ENCODE results near the gene SBK3. TPM values are rescaled to one million over a fixed set of nuclear protein-coding genes. Genes with fewer than 3 reads are reported as not detected.

The SBK3 gene
- total RNA-seq, 4 donors from 2014 or later = 0.40 TPM; not detected in 2

Other genes with a start within 250 kb of the SBK3 start
- gene TMEM150B, start 220.2 kb downstream of the SBK3 start, total RNA-seq = 10 to 100 TPM in 1 of 4 donors, 1 to 10 TPM in 2, not detected in 1; 2.2 to 12.4 (median 3.3) TPM
- gene KMT5C, start 205.7 kb downstream of the SBK3 start, total RNA-seq = 10 to 100 TPM in 2 of 4 donors, 1 to 10 TPM in 2; 3.4 to 11.2 (median 9.2) TPM
- gene COX6B2, start 190.8 kb downstream of the SBK3 start, total RNA-seq = not detected
- not detected for gene GARIN5B, start 182.3 kb downstream of the SBK3 start, total RNA-seq
- under 1 TPM in 1 of 4 donors, not detected in 3; 0.67 TPM for gene IL11, start 175.1 kb downstream of the SBK3 start, total RNA-seq
- not detected for gene TMEM190, start 168.7 kb downstream of the SBK3 start, total RNA-seq
- 1 to 10 TPM in 2 of 4 donors, not detected in 2; 1.6 to 6.0 TPM for gene TMEM238, start 161.3 kb downstream of the SBK3 start, total RNA-seq
- 100 to 1,000 TPM; 174 to 282 (median 271) TPM for gene RPL28, start 159.6 kb downstream of the SBK3 start, total RNA-seq
- 10 to 100 TPM; 12.6 to 17.7 (median 15.4) TPM for gene UBE2S, start 137.8 kb downstream of the SBK3 start, total RNA-seq
- not detected for gene SHISA7, start 102.2 kb downstream of the SBK3 start, total RNA-seq
- 10 to 100 TPM; 39.0 to 78.5 (median 63.8) TPM for gene ISOC2, start 83.9 kb downstream of the SBK3 start, total RNA-seq
- gene C19orf85, start 80.8 kb downstream of the SBK3 start, total RNA-seq = not detected
- 10 to 100 TPM in 1 of 4 donors, 1 to 10 TPM in 3; 2.4 to 13.0 (median 4.9) TPM for gene ZNF628, start 68.9 kb downstream of the SBK3 start, total RNA-seq
- gene NAT14, start 60.4 kb downstream of the SBK3 start, total RNA-seq = 10 to 100 TPM in 1 of 4 donors, 1 to 10 TPM in 3; 7.4 to 14.0 (median 7.9) TPM
- 10 to 100 TPM in 3 of 4 donors, 1 to 10 TPM in 1; 6.3 to 39.2 (median 23.5) TPM for gene SSC5D, start 57.1 kb downstream of the SBK3 start, total RNA-seq
- gene SBK2, start 8.4 kb downstream of the SBK3 start, total RNA-seq = not detected
- gene ZNF579, start 35.3 kb upstream of the SBK3 start, total RNA-seq = 1 to 10 TPM; 2.8 to 6.9 (median 3.9) TPM
- gene FIZ1, start 54.0 kb upstream of the SBK3 start, total RNA-seq = 10 to 100 TPM in 2 of 4 donors, 1 to 10 TPM in 2; 4.7 to 11.2 (median 9.9) TPM
- 10 to 100 TPM; 20.3 to 33.5 (median 26.4) TPM for gene ZNF524, start 54.7 kb upstream of the SBK3 start, total RNA-seq
- 10 to 100 TPM in 1 of 4 donors, 1 to 10 TPM in 3; 4.6 to 12.0 (median 6.4) TPM for gene ZNF865, start 60.1 kb upstream of the SBK3 start, total RNA-seq
- 1 to 10 TPM in 3 of 4 donors, under 1 TPM in 1; 0.54 to 8.1 (median 4.8) TPM for gene ZNF784, start 79.0 kb upstream of the SBK3 start, total RNA-seq
- gene ZNF580, start 95.5 kb upstream of the SBK3 start, total RNA-seq = 10 to 100 TPM; 28.9 to 44.1 (median 35.2) TPM
- gene ZNF581, start 98.1 kb upstream of the SBK3 start, total RNA-seq = 10 to 100 TPM in 3 of 4 donors, 1 to 10 TPM in 1; 8.4 to 17.5 (median 11.4) TPM
- 10 to 100 TPM; 11.4 to 28.5 (median 15.5) TPM for gene CCDC106, start 102.7 kb upstream of the SBK3 start, total RNA-seq
- gene U2AF2, start 109.5 kb upstream of the SBK3 start, total RNA-seq = 10 to 100 TPM; 68.9 to 97.9 (median 91.4) TPM
- 100 to 1,000 TPM in 1 of 4 donors, 10 to 100 TPM in 3; 44.8 to 165 (median 70.2) TPM for gene EPN1, start 129.7 kb upstream of the SBK3 start, total RNA-seq
- gene NLRP9, start 192.9 kb upstream of the SBK3 start, total RNA-seq = not detected
- gene RFPL4A, start 213.6 kb upstream of the SBK3 start, total RNA-seq = not detected
- not detected for gene RFPL4AL1, start 223.6 kb upstream of the SBK3 start, total RNA-seq

All from gastroesophageal sphincter (tissue), 4 donors.